A172 (cell line): ENCODE results near the gene RIPOR3. TPM values are rescaled to one million over a fixed set of nuclear protein-coding genes. Genes with fewer than 3 reads are reported as not detected.
"Not testable (repeated sequence)": the region's sequence is repeated elsewhere in the genome, so short reads cannot be mapped to it uniquely, and the experiment has no call there.

ENCODE experiments used
- DNase-seq: peaks from one replicate; pipeline ENCODE4 v3.0.0-alpha.2; 2015; ENCODE audit warnings: low spot score
- total RNA-seq: library from RNA; depleted of rRNA; stranded (reverse); fragments of >200 nt; shearing (Covaris generic); gene quantifications from 2 replicates; pipeline ENCODE4 v1.2.3, GENCODE V29; 2014

The RIPOR3 gene
- total RNA-seq, 1 experiment from 2014 or later = not detected

GRCh38 chr20:50658804-50659380, 32.5 kb downstream of the RIPOR3 start:
- no peak for DNase-seq

- DNase-seq = no peak
Measured at GRCh38 chr20:50655311-50655880, 35.9 kb downstream of the RIPOR3 start.

- DNase-seq = no peak
Measured at GRCh38 chr20:50654904-50655303, 36.4 kb downstream of the RIPOR3 start.

GRCh38 chr20:50652702-50653294, 38.5 kb downstream of the RIPOR3 start:
- DNase-seq = no peak

GRCh38 chr20:50651676-50652075, 39.7 kb downstream of the RIPOR3 start:
- no peak for DNase-seq

GRCh38 chr20:50649590-50649989, 41.8 kb downstream of the RIPOR3 start:
- no peak for DNase-seq

- no peak for DNase-seq
Measured at GRCh38 chr20:50648651-50649050, 42.7 kb downstream of the RIPOR3 start.

- DNase-seq = no peak
Measured at GRCh38 chr20:50646483-50646996, 44.8 kb downstream of the RIPOR3 start.

GRCh38 chr20:50645253-50646068, 45.9 kb downstream of the RIPOR3 start:
- peak; percentile 98 for DNase-seq

- DNase-seq = no peak
Measured at GRCh38 chr20:50642288-50642803, 49.0 kb downstream of the RIPOR3 start.

- not testable (repeated sequence) for DNase-seq
Measured at GRCh38 chr20:50641625-50642287, 49.6 kb downstream of the RIPOR3 start.

GRCh38 chr20:50639971-50640711, 51.2 kb downstream of the RIPOR3 start:
- not testable (repeated sequence) for DNase-seq

- peak; percentile 91 for DNase-seq
Measured at GRCh38 chr20:50638015-50638847, 53.1 kb downstream of the RIPOR3 start.

GRCh38 chr20:50636601-50637540, 54.5 kb downstream of the RIPOR3 start:
- DNase-seq = no peak

GRCh38 chr20:50635676-50636600, 55.4 kb downstream of the RIPOR3 start:
- peak; percentile 61 for DNase-seq

- no peak for DNase-seq
Measured at GRCh38 chr20:50635014-50635557, 56.3 kb downstream of the RIPOR3 start.

GRCh38 chr20:50634191-50634590, 57.2 kb downstream of the RIPOR3 start:
- no peak for DNase-seq
